ENCODE measurements around the gene HMMR. TPM values are rescaled to one million over a fixed set of nuclear protein-coding genes. Genes with fewer than 3 reads are reported as not detected.

Gene HMMR
- total and polyA plus RNA-seq, 9 of the 15 experiments (the other 6 are each of a cell fraction or from before 2014, with no cell fraction given): 74.9 to 133 (median 90.8) TPM

- no peak for TF ChIP-seq ZNF609 (CRISPR knock-in tag; IDR thresholded peaks at IDR 0.05; ENCODE audit: borderline replicate concordance)
- TF ChIP-seq XRCC3 (IDR thresholded peaks at IDR 0.05): no peak
- TF ChIP-seq E2F3 (CRISPR knock-in tag; IDR thresholded peaks at IDR 0.05): no peak
- no peak for TF ChIP-seq CSDE1 (IDR thresholded peaks at IDR 0.05)
- TF ChIP-seq ZNF740 (CRISPR knock-in tag; IDR thresholded peaks at IDR 0.05): no peak
- no peak for TF ChIP-seq ZNF740 (tag; IDR thresholded peaks at IDR 0.05)
- TF ChIP-seq CBX3 (IDR thresholded peaks at IDR 0.05; ENCODE audit: borderline replicate concordance in 1 of 2, low read length in 2 of 2): peak in 1 of 2 experiments; percentile 60; a peak in 1 of 3 replicates
- no peak for TF ChIP-seq RFX5 (IDR thresholded peaks at IDR 0.05; ENCODE audit: low read depth, low read length)
- no peak for TF ChIP-seq ZNF41 (CRISPR knock-in tag; conservative IDR thresholded peaks at IDR 0.05)
- TF ChIP-seq MXI1 (IDR thresholded peaks at IDR 0.05; ENCODE audit: low read depth, low read length): no peak
- no peak for TF ChIP-seq CBFA2T2 (conservative IDR thresholded peaks at IDR 0.05)
- 0 out of 2 replicates have a peak, but pooled peaks have one; percentile 51 for TF ChIP-seq E4F1 (CRISPR knock-in tag; IDR thresholded peaks at IDR 0.05; ENCODE audit: borderline replicate concordance)
- TF ChIP-seq RNF2 (IDR thresholded peaks at IDR 0.05): no peak
Observed at GRCh38 chr5:163459819-163460561, 442 bp upstream of the HMMR start, which contains the start of gene NUDCD2 (continued).

All from K562 (cell line).